ENCODE results near the gene DMRT3.

DMRT3 gene

DNA sequence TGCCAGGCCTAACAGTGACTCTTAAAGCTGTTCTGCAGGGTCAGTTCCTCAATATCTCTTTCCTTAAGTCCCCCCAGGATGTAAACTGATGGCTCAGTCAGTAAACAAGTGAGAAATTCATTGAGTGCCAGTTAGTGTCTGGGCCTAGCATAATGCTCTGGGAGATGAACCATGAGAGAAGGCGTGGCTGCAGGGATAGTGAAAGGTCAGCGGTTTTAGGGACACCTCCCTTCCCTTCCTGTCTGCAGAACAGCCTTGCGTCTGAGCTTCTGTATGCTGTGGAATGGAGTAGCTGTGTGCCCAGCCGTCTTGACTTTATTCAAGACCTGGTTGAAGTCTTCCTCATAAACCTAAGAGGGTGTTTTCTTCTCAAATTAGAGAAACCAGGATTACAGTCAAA lies 46.7 kb upstream of the DMRT3 start:
- Histone ChIP-seq H3K79me2 (ENCODE audit: control insufficient read depth, low read length) (no peaks in the 10 kb centered on the region), H3K4me2 (ENCODE audit: low read length) (no peak overlapping the region), H3K27ac (ENCODE audit: low read depth, low read length) (no peak overlapping the region), H3K36me3 (ENCODE audit: control insufficient read depth, low read length) (no peaks in the 10 kb centered on the region), H3K4me1 (ENCODE audit: control insufficient read depth, low read length) (no peaks in the 10 kb centered on the region), H3K9me3 (ENCODE audit: control insufficient read depth, insufficient read depth, low read length) (no peaks in the 10 kb centered on the region), H3K9me2 (replicated peaks; ENCODE audit: control insufficient read depth, low read length) (no peaks in the 10 kb centered on the region), H3K4me3 (ENCODE audit: low read length) (no peak overlapping the region), H4K20me1 (ENCODE audit: control insufficient read depth, insufficient read depth, low read depth, low read length) (no peaks in the 10 kb centered on the region), H3F3A (ENCODE audit: control insufficient read depth, insufficient read depth) (no peaks in the 10 kb centered on the region), H3K27me3 (ENCODE audit: control insufficient read depth, low read length) (peaks cover 11% of the 10 kb centered on the region)
- no peak for TF ChIP-seq EZH2phosphoT487 (IDR thresholded peaks at IDR 0.05; ENCODE audit: borderline replicate concordance, low read length)
- TF ChIP-seq, protein P1, sequence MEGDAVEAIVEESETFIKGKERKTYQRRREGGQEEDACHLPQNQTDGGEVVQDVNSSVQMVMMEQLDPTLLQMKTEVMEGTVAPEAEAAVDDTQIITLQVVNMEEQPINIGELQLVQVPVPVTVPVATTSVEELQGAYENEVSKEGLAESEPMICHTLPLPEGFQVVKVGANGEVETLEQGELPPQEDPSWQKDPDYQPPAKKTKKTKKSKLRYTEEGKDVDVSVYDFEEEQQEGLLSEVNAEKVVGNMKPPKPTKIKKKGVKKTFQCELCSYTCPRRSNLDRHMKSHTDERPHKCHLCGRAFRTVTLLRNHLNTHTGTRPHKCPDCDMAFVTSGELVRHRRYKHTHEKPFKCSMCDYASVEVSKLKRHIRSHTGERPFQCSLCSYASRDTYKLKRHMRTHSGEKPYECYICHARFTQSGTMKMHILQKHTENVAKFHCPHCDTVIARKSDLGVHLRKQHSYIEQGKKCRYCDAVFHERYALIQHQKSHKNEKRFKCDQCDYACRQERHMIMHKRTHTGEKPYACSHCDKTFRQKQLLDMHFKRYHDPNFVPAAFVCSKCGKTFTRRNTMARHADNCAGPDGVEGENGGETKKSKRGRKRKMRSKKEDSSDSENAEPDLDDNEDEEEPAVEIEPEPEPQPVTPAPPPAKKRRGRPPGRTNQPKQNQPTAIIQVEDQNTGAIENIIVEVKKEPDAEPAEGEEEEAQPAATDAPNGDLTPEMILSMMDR (IDR thresholded peaks at IDR 0.05; ENCODE audit: low read depth, low read length, poor library complexity, severe bottlenecking), result no peak

DNA sequence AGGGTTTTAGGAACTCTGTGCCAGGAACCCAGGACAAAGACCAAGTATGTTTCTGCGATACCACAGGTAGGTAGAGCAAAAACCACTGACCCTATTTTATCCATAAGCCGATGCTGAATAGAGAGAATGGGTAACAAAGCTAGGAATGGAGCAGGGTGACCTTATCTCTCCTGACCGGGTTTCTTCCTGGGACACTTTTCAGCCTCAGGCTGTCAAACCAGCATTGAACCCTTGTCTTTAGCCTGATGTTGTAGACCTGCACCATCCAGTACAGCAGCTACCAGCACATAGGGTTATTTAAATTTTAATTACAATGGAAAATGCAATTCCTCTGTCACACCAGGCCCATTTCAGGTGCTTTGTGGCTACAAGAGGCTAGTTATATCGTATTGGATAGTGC lies 43.1 kb upstream of the DMRT3 start:
- no peaks in the 10 kb centered on the region for H4K20me1 ChIP-seq (ENCODE audit: control insufficient read depth, insufficient read depth, low read depth, low read length)
- no peak overlapping the region for H3K27ac ChIP-seq (ENCODE audit: low read depth, low read length)
- no peaks in the 10 kb centered on the region for H3K36me3 ChIP-seq (ENCODE audit: control insufficient read depth, low read length)
- H3K9me2 ChIP-seq (replicated peaks; ENCODE audit: control insufficient read depth, low read length), result no peaks in the 10 kb centered on the region
- H3K79me2 ChIP-seq (ENCODE audit: control insufficient read depth, low read length), result no peaks in the 10 kb centered on the region
- H3K9me3 ChIP-seq (ENCODE audit: control insufficient read depth, insufficient read depth, low read length), result no peaks in the 10 kb centered on the region
- no peaks in the 10 kb centered on the region for H3K4me1 ChIP-seq (ENCODE audit: control insufficient read depth, low read length)
- no peak overlapping the region for H3K4me2 ChIP-seq (ENCODE audit: low read length)
- TF ChIP-seq, protein P1 (IDR thresholded peaks at IDR 0.05; ENCODE audit: low read depth, low read length, poor library complexity, severe bottlenecking), result no peak
- no peak for TF ChIP-seq EZH2phosphoT487 (IDR thresholded peaks at IDR 0.05; ENCODE audit: borderline replicate concordance, low read length)
- peaks cover 30% of the 10 kb centered on the region for H3K27me3 ChIP-seq (ENCODE audit: control insufficient read depth, low read length)
- H3K4me3 ChIP-seq (ENCODE audit: low read length), result no peak overlapping the region
- H3F3A ChIP-seq (ENCODE audit: control insufficient read depth, insufficient read depth), result no peaks in the 10 kb centered on the region

DNA sequence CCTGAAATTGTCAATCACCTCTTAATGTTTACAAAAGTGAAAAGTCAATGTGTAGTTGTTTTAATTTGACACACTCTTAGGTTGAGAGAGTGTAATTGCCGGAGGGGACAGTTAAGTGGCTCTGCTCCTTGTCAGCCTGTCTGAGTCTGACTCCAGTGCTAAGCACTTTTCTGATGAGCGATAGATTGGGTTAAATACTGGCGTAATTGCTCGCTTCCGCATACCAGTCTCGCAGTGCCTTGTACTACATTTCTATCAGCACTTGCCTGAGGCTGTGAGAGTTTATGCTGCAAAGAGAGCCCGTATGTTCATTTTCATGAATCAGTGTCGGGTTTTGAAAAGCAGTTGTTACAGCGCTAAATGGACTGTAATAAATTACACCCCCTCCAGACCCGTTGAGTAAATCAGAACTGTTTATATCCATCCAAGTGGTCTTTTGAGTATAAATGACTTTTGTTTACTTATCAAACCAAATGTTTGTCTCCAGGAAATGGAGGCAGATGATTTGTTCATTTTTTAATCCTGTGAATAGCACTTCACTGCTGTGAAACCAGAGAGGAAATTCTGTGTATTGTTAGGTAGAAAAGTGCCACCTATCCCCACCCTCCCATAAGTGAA lies 41.0 kb upstream of the DMRT3 start:
- Histone ChIP-seq H3F3A (ENCODE audit: control insufficient read depth, insufficient read depth) (no peaks in the 10 kb centered on the region), H3K27ac (ENCODE audit: low read depth, low read length) (no peak overlapping the region), H3K4me3 (ENCODE audit: low read length) (no peak overlapping the region), H3K9me3 (ENCODE audit: control insufficient read depth, insufficient read depth, low read length) (peaks cover 5% of the 10 kb centered on the region), H3K9me2 (replicated peaks; ENCODE audit: control insufficient read depth, low read length) (no peaks in the 10 kb centered on the region), H3K27me3 (ENCODE audit: control insufficient read depth, low read length) (peaks cover 36% of the 10 kb centered on the region), H3K36me3 (ENCODE audit: control insufficient read depth, low read length) (no peaks in the 10 kb centered on the region), H3K4me1 (ENCODE audit: control insufficient read depth, low read length) (no peaks in the 10 kb centered on the region), H4K20me1 (ENCODE audit: control insufficient read depth, insufficient read depth, low read depth, low read length) (no peaks in the 10 kb centered on the region), H3K4me2 (ENCODE audit: low read length) (no peak overlapping the region), H3K79me2 (ENCODE audit: control insufficient read depth, low read length) (no peaks in the 10 kb centered on the region)
- TF ChIP-seq EZH2phosphoT487 (IDR thresholded peaks at IDR 0.05; ENCODE audit: borderline replicate concordance, low read length), result no peak; the same call in 1 of the 2 replicates
- TF ChIP-seq, protein P1 (IDR thresholded peaks at IDR 0.05; ENCODE audit: low read depth, low read length, poor library complexity, severe bottlenecking), result no peak
